ENCODE results near the gene MPV17. TPM values are rescaled to one million over a fixed set of nuclear protein-coding genes. Genes with fewer than 3 reads are reported as not detected.
A peak's percentile ranks its signal among the peaks of the same experiment; 100 is the strongest.

MPV17 gene
- total and polyA plus RNA-seq, 2 of the 13 experiments (the other 11 are each of a cell fraction or from before 2014, with no cell fraction given), result 48.9 to 129 TPM

GRCh38 chr2:27320958-27321543 lies 1.8 kb downstream of the MPV17 start (continued):
- TF ChIP-seq KIAA2018 (CRISPR knock-in tag; IDR thresholded peaks at IDR 0.05; ENCODE audit: borderline replicate concordance), result no peak
- TF ChIP-seq THAP11 (CRISPR knock-in tag; IDR thresholded peaks at IDR 0.05), result peak; percentile 93
- peak; percentile 86; the same call in 1 of the 2 replicates for TF ChIP-seq PRDM15 (CRISPR knock-in tag; IDR thresholded peaks at IDR 0.05)
- peak; percentile 93 for TF ChIP-seq MEIS2 (CRISPR knock-in tag; IDR thresholded peaks at IDR 0.05)
- TF ChIP-seq, protein P1, sequence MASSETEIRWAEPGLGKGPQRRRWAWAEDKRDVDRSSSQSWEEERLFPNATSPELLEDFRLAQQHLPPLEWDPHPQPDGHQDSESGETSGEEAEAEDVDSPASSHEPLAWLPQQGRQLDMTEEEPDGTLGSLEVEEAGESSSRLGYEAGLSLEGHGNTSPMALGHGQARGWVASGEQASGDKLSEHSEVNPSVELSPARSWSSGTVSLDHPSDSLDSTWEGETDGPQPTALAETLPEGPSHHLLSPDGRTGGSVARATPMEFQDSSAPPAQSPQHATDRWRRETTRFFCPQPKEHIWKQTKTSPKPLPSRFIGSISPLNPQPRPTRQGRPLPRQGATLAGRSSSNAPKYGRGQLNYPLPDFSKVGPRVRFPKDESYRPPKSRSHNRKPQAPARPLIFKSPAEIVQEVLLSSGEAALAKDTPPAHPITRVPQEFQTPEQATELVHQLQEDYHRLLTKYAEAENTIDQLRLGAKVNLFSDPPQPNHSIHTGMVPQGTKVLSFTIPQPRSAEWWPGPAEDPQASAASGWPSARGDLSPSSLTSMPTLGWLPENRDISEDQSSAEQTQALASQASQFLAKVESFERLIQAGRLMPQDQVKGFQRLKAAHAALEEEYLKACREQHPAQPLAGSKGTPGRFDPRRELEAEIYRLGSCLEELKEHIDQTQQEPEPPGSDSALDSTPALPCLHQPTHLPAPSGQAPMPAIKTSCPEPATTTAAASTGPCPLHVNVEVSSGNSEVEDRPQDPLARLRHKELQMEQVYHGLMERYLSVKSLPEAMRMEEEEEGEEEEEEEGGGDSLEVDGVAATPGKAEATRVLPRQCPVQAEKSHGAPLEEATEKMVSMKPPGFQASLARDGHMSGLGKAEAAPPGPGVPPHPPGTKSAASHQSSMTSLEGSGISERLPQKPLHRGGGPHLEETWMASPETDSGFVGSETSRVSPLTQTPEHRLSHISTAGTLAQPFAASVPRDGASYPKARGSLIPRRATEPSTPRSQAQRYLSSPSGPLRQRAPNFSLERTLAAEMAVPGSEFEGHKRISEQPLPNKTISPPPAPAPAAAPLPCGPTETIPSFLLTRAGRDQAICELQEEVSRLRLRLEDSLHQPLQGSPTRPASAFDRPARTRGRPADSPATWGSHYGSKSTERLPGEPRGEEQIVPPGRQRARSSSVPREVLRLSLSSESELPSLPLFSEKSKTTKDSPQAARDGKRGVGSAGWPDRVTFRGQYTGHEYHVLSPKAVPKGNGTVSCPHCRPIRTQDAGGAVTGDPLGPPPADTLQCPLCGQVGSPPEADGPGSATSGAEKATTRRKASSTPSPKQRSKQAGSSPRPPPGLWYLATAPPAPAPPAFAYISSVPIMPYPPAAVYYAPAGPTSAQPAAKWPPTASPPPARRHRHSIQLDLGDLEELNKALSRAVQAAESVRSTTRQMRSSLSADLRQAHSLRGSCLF (CRISPR knock-in tag; IDR thresholded peaks at IDR 0.05; ENCODE audit: borderline replicate concordance), result no peak
- TF ChIP-seq ZNF180 (CRISPR knock-in tag; IDR thresholded peaks at IDR 0.05; ENCODE audit: borderline replicate concordance, low read depth), result no peak

All from HepG2 (cell line).